Osteocyte (in vitro differentiated cells): Measurements from ENCODE around the gene ZNF684. TPM values are rescaled to one million over a fixed set of nuclear protein-coding genes. Genes with fewer than 3 reads are reported as not detected.

Source experiments
- DNase-seq: peaks from one replicate; pipeline ENCODE4 v3.0.0; 2021; ENCODE audit warnings: mixed read lengths; ENCODE audit not compliant: unreplicated experiment; ENCODE audit errors: extremely low spot score
- H3K27ac Mint-ChIP-seq: one replicate; pipeline ENCODE4 v1.8.0; 2021; ENCODE audit warnings: mild to moderate bottlenecking, mixed read lengths; ENCODE audit not compliant: unreplicated experiment
- H3K27me3 Mint-ChIP-seq: one replicate; pipeline ENCODE4 v1.8.0; 2021; ENCODE audit warnings: mixed read lengths; ENCODE audit not compliant: unreplicated experiment
- H3K36me3 Mint-ChIP-seq: one replicate; pipeline ENCODE4 v1.8.0; 2021; ENCODE audit warnings: mixed read lengths; ENCODE audit not compliant: unreplicated experiment
- H3K4me1 Mint-ChIP-seq: one replicate; pipeline ENCODE4 v1.8.0; 2021; ENCODE audit warnings: mixed read lengths; ENCODE audit not compliant: unreplicated experiment
- H3K4me3 Mint-ChIP-seq: one replicate; pipeline ENCODE4 v1.8.0; 2021; ENCODE audit warnings: mild to moderate bottlenecking, moderate library complexity, mixed read lengths; ENCODE audit not compliant: unreplicated experiment
- H3K9me3 Mint-ChIP-seq: one replicate; pipeline ENCODE4 v1.8.0; 2021; ENCODE audit warnings: mixed read lengths; ENCODE audit not compliant: unreplicated experiment
- total RNA-seq: library from RNA; stranded (reverse); gene quantifications from 2 replicates; pipeline ENCODE4 v1.2.1, GENCODE V29; 2021
- TF ChIP-seq, protein P1 (sequence below): fragments of 200-600 bp; sonication (generic); IDR thresholded peaks from 2 replicates; pipeline ENCODE4 v1.5.0; 2021; ENCODE audit warnings: antibody characterized with exemption, mild to moderate bottlenecking, moderate library complexity

Gene ZNF684
- total RNA-seq, 1 donor from 2014 or later = 5.4 TPM

DNA sequence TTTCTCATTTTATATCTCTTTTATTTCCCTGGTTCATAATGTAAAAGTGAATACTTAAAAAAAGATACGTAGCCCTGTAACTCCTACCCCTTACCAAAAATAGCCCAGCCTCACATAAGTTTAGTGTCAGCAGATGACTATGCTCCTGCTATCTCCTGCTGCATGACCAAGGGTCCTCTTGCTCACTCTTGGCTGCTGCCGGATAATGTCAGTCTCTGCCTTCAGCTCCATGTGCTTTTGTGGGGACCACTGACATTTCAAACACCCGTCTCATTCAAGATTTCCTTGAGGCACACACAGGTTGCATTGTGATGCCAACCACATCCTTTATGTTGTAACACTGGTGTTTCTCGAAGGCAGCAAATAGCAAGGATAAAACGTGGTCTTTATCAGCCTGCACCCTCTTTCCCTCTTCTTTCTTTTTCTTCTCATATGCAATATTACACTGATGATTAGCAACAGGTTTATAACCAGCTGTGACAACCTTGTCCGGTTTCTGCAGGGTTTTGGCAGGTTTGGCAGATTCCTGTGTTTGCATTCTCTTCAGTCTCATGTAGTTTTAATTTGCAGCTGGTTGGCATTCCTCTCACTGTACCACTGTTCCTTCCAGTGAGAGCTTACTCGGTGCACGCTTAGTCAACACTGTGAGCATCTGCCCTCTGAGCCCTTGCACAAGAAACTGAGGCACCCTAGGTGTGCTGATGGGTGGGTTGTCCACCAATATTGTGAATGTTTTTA lies 62.2 kb downstream of the ZNF684 start:
- peaks cover 23% of the 10 kb centered on the region for H3K27me3 Mint-ChIP-seq
- TF ChIP-seq, protein P1, sequence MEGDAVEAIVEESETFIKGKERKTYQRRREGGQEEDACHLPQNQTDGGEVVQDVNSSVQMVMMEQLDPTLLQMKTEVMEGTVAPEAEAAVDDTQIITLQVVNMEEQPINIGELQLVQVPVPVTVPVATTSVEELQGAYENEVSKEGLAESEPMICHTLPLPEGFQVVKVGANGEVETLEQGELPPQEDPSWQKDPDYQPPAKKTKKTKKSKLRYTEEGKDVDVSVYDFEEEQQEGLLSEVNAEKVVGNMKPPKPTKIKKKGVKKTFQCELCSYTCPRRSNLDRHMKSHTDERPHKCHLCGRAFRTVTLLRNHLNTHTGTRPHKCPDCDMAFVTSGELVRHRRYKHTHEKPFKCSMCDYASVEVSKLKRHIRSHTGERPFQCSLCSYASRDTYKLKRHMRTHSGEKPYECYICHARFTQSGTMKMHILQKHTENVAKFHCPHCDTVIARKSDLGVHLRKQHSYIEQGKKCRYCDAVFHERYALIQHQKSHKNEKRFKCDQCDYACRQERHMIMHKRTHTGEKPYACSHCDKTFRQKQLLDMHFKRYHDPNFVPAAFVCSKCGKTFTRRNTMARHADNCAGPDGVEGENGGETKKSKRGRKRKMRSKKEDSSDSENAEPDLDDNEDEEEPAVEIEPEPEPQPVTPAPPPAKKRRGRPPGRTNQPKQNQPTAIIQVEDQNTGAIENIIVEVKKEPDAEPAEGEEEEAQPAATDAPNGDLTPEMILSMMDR = no peak
- no peak overlapping the region for H3K4me3 Mint-ChIP-seq
- H3K36me3 Mint-ChIP-seq = no peaks in the 10 kb centered on the region
- no peak overlapping the region for H3K27ac Mint-ChIP-seq
- no peaks in the 10 kb centered on the region for H3K9me3 Mint-ChIP-seq
- H3K4me1 Mint-ChIP-seq = no peaks in the 10 kb centered on the region
- no peak for DNase-seq

DNA sequence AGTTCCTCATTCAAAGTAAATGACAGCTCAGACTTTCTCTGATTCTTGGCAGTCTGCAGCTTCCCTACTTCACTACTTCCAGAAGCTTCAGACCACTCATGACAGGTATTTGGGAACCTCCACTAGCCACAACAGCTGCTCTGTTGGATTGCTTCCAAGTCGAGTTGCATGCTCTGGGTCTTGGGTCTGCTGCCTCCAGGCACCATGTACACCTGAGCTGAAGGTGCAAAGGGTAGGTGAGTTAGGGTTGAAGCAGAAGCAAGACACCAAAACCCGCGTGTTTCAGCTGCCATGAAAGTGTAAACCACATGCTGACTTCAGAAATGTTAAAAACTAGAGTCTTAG lies 62.7 kb downstream of the ZNF684 start:
- Mint-ChIP-seq H3K27me3 (peaks cover 28% of the 10 kb centered on the region), H3K4me1 (no peaks in the 10 kb centered on the region), H3K27ac (no peak overlapping the region)

DNA sequence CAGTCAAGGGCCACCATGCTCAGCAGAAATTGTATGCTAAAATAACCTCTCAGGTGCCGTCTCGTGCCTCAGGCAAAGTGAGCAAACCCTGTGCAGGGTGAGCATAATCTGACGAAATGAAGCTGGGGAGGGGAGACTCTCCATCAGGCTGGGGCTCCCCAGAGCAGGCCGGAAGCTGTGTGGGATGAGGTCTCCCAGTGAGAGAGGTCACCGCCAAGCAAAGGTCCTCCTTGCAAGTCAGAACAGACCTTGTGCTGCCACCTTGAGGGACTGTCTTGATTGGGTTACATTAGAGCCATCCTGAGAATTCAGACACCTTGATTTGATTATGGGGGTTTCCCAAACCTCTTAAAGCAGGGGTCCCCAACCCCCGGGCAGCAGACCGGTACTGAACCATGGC lies 64.2 kb downstream of the ZNF684 start:
- Mint-ChIP-seq H3K4me3 (no peak overlapping the region), H3K9me3 (no peaks in the 10 kb centered on the region), H3K36me3 (no peaks in the 10 kb centered on the region), H3K27me3 (peaks cover 36% of the 10 kb centered on the region), H3K27ac (no peak overlapping the region), H3K4me1 (no peaks in the 10 kb centered on the region)
- no peak for DNase-seq
- TF ChIP-seq, protein P1 = no peak

More for the DNA sequence above, 62.7 kb downstream of the ZNF684 start:
- TF ChIP-seq, protein P1 = no peak
- H3K9me3 Mint-ChIP-seq = no peaks in the 10 kb centered on the region
- no peaks in the 10 kb centered on the region for H3K36me3 Mint-ChIP-seq
- no peak for DNase-seq
- H3K4me3 Mint-ChIP-seq = no peak overlapping the region

Other genes starting within 250 kb of the ZNF684 start
- 2.1 and 2.7 TPM in 2 replicates for gene COL9A2, start 214.4 kb upstream of the ZNF684 start, total RNA-seq
- 12.7 TPM in 2 replicates for gene SMAP2, start 157.9 kb upstream of the ZNF684 start, total RNA-seq
- gene ZFP69B, start 81.2 kb upstream of the ZNF684 start, total RNA-seq = 6.7 TPM in 2 replicates
- 3.7 and 4.9 TPM in 2 replicates for gene ZFP69, start 54.3 kb upstream of the ZNF684 start, total RNA-seq
- gene EXO5, start 22.9 kb upstream of the ZNF684 start, total RNA-seq = 9.7 and 10.0 TPM in 2 replicates
- gene RIMS3, start 134.0 kb downstream of the ZNF684 start, total RNA-seq = 16.5 and 17.0 TPM in 2 replicates
- gene NFYC, start 160.1 kb downstream of the ZNF684 start, total RNA-seq = 49.0 and 53.4 TPM in 2 replicates